K562 (cell line): ENCODE measurements around the gene AP1M1.

Experiments used
- GABPA ChIP-seq: fragments of 200-800 bp; sonication (Bioruptor generic); conservative IDR thresholded peaks from 2 replicates; pipeline ENCODE4 v1.6.1; 2016; ENCODE audit warnings: low read depth, missing genetic modification characterization, missing compliant biosample characterization
- MXI1 ChIP-seq: IDR thresholded peaks from 2 replicates; pipeline ENCODE4 v1.6.1; 2011; ENCODE audit warnings: low read depth, mild to moderate bottlenecking, improper control_type of control experiment, low read length
- USF1 ChIP-seq: sonication (generic); formaldehyde crosslinking; IDR thresholded peaks from 2 replicates; pipeline ENCODE4 v1.9.0; 2022; ENCODE audit warnings: mild to moderate bottlenecking, missing genetic modification reagents
- ZBTB8A ChIP-seq: fragments of 450-650 bp; IDR thresholded peaks from 2 replicates; pipeline ENCODE4 v1.6.1; 2018; ENCODE audit warnings: mild to moderate bottlenecking, moderate library complexity; ENCODE audit not compliant: partially characterized antibody
- TF ChIP-seq, protein P1 (sequence below), 3 experiments: IDR thresholded peaks in 2 of 3; conservative IDR thresholded peaks in 1 of 3; 2 replicates each; pipeline ENCODE4 v1.5.1; 2011 to 2012; ENCODE audit warnings: low read length in 3 of 3, mild to moderate bottlenecking in 3 of 3, control low read depth in 2 of 3, improper control_type of control experiment in 1 of 3, inconsistent platforms in 1 of 3, low read depth in 1 of 3, mixed read lengths in 1 of 3, moderate library complexity in 1 of 3; ENCODE audit not compliant: insufficient read depth in 2 of 3
- TF ChIP-seq, protein P2 (sequence below): sonication (generic); formaldehyde crosslinking; IDR thresholded peaks from 2 replicates; pipeline ENCODE4 v1.8.1; 2023; ENCODE audit warnings: mild to moderate bottlenecking, missing genetic modification reagents, moderate library complexity

GRCh38 chr19:16168465-16169081 lies 29.1 kb upstream of the AP1M1 start:
- TF ChIP-seq MXI1 (no peak), ZBTB8A (no peak), GABPA (tag) (no peak), USF1 (CRISPR knock-in tag) (peak; percentile 97)
- TF ChIP-seq, protein P1, sequence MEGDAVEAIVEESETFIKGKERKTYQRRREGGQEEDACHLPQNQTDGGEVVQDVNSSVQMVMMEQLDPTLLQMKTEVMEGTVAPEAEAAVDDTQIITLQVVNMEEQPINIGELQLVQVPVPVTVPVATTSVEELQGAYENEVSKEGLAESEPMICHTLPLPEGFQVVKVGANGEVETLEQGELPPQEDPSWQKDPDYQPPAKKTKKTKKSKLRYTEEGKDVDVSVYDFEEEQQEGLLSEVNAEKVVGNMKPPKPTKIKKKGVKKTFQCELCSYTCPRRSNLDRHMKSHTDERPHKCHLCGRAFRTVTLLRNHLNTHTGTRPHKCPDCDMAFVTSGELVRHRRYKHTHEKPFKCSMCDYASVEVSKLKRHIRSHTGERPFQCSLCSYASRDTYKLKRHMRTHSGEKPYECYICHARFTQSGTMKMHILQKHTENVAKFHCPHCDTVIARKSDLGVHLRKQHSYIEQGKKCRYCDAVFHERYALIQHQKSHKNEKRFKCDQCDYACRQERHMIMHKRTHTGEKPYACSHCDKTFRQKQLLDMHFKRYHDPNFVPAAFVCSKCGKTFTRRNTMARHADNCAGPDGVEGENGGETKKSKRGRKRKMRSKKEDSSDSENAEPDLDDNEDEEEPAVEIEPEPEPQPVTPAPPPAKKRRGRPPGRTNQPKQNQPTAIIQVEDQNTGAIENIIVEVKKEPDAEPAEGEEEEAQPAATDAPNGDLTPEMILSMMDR (IDR thresholded peaks at IDR 0.05 in 2 of 3, conservative IDR thresholded peaks at IDR 0.05 in 1 of 3; ENCODE audit: insufficient read depth in 2 of 3, low read depth in 1 of 3, low read length in 3 of 3) = no peak
- TF ChIP-seq, protein P2, sequence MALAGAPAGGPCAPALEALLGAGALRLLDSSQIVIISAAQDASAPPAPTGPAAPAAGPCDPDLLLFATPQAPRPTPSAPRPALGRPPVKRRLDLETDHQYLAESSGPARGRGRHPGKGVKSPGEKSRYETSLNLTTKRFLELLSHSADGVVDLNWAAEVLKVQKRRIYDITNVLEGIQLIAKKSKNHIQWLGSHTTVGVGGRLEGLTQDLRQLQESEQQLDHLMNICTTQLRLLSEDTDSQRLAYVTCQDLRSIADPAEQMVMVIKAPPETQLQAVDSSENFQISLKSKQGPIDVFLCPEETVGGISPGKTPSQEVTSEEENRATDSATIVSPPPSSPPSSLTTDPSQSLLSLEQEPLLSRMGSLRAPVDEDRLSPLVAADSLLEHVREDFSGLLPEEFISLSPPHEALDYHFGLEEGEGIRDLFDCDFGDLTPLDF (CRISPR knock-in tag) = no peak
